ENCODE results near the gene CYP26C1. TPM values are rescaled to one million over a fixed set of nuclear protein-coding genes. Genes with fewer than 3 reads are reported as not detected.

Gene CYP26C1
- total RNA-seq, 1 donor from 2014 or later = 0.35 TPM

- DNase-seq (no peak), ATAC-seq (no peak)
- Histone ChIP-seq H3K36me3 (no peaks in the 10 kb centered on the region), H3K27ac (no peak overlapping the region), H3K4me3 (no peak overlapping the region), H3K4me1 (no peaks in the 10 kb centered on the region), H3K9me3 (no peaks in the 10 kb centered on the region), H3K27me3 (no peaks in the 10 kb centered on the region)
- intact Hi-C loops (cut with DNase I) = no loop called here
- TF ChIP-seq CTCF (IDR thresholded peaks at IDR 0.05) = no peak
Measured at GRCh38 chr10:93090619-93091018, 30.0 kb downstream of the CYP26C1 start.

- H3K9me3 ChIP-seq = no peaks in the 10 kb centered on the region
- no peaks in the 10 kb centered on the region for H3K36me3 ChIP-seq
- no peaks in the 10 kb centered on the region for H3K4me1 ChIP-seq
- no peak overlapping the region for H3K4me3 ChIP-seq
- no peak overlapping the region for H3K27ac ChIP-seq
- ATAC-seq = no peak
- no peak for TF ChIP-seq CTCF (IDR thresholded peaks at IDR 0.05)
- intact Hi-C loops (cut with DNase I) = no loop called here
- no peak for DNase-seq
- H3K27me3 ChIP-seq = no peaks in the 10 kb centered on the region
Measured at GRCh38 chr10:93091960-93092359, 31.4 kb downstream of the CYP26C1 start.

- no peaks in the 10 kb centered on the region for H3K4me1 ChIP-seq
- H3K27me3 ChIP-seq = no peaks in the 10 kb centered on the region
- H3K4me3 ChIP-seq = no peak overlapping the region
- H3K36me3 ChIP-seq = no peaks in the 10 kb centered on the region
- intact Hi-C loops (cut with DNase I) = no loop called here
- DNase-seq (no peak), ATAC-seq (no peak)
- H3K27ac ChIP-seq = no peak overlapping the region
- no peaks in the 10 kb centered on the region for H3K9me3 ChIP-seq
- TF ChIP-seq CTCF (IDR thresholded peaks at IDR 0.05) = no peak
Measured at GRCh38 chr10:93095225-93095624, 34.6 kb downstream of the CYP26C1 start.

GRCh38 chr10:93096901-93097300 lies 36.3 kb downstream of the CYP26C1 start:
- ATAC-seq (no peak), DNase-seq (no peak)
- no peaks in the 10 kb centered on the region for H3K27me3 ChIP-seq
- no peaks in the 10 kb centered on the region for H3K36me3 ChIP-seq
- TF ChIP-seq CTCF (IDR thresholded peaks at IDR 0.05) = no peak
- H3K9me3 ChIP-seq = no peaks in the 10 kb centered on the region
- H3K4me1 ChIP-seq = no peaks in the 10 kb centered on the region
- H3K4me3 ChIP-seq = no peak overlapping the region
- intact Hi-C loops (cut with DNase I) = no loop called here
- no peak overlapping the region for H3K27ac ChIP-seq

- ATAC-seq (no peak), DNase-seq (no peak)
- Histone ChIP-seq H3K9me3 (no peaks in the 10 kb centered on the region), H3K27ac (no peak overlapping the region), H3K27me3 (no peaks in the 10 kb centered on the region), H3K4me3 (no peak overlapping the region), H3K4me1 (no peaks in the 10 kb centered on the region), H3K36me3 (no peaks in the 10 kb centered on the region)
- TF ChIP-seq CTCF (IDR thresholded peaks at IDR 0.05) = no peak
- intact Hi-C loops (cut with DNase I) = no loop called here
Measured at GRCh38 chr10:93097386-93097785, 36.8 kb downstream of the CYP26C1 start.

GRCh38 chr10:93098816-93099215 lies 38.2 kb downstream of the CYP26C1 start:
- intact Hi-C loops (cut with DNase I) = no loop called here
- Histone ChIP-seq H3K36me3 (no peaks in the 10 kb centered on the region), H3K9me3 (no peaks in the 10 kb centered on the region), H3K4me3 (no peak overlapping the region), H3K27ac (no peak overlapping the region), H3K4me1 (no peaks in the 10 kb centered on the region), H3K27me3 (no peaks in the 10 kb centered on the region)
- TF ChIP-seq CTCF (IDR thresholded peaks at IDR 0.05) = no peak
- DNase-seq (no peak), ATAC-seq (no peak)

All from upper lobe of right lung (tissue), 1 donor.